22Rv1 (cell line): ENCODE measurements around the gene ABHD10.

Experiments used
- ZFX ChIP-seq: fragments of 450-650 bp; IDR thresholded peaks from 2 replicates; pipeline ENCODE4 v1.6.1; 2017; ENCODE audit warnings: antibody characterized with exemption, borderline replicate concordance
- TF ChIP-seq, protein P1 (sequence below): fragments of 450-650 bp; IDR thresholded peaks from 2 replicates; pipeline ENCODE4 v1.5.1; 2017; ENCODE audit warnings: mild to moderate bottlenecking

DNA sequence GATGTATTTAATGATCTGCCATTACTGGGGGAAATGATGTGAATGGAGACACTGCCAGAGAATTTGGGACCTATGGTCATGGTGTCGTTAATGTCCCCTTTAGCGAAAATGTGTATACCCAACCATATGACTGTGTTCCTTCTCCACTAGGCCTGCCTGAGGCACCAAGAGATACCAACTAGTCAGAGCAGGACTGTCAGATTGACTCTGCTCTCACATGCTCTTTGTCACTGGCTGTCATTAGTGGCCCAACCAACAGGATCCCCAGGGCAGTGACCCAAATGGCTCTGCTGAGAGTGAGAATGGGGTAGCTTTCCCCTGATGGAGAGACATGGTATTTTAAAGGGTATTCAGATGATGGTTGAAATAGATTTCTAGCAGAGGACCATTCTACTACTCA is 22.7 kb downstream of the ABHD10 start:
- TF ChIP-seq, protein P1, sequence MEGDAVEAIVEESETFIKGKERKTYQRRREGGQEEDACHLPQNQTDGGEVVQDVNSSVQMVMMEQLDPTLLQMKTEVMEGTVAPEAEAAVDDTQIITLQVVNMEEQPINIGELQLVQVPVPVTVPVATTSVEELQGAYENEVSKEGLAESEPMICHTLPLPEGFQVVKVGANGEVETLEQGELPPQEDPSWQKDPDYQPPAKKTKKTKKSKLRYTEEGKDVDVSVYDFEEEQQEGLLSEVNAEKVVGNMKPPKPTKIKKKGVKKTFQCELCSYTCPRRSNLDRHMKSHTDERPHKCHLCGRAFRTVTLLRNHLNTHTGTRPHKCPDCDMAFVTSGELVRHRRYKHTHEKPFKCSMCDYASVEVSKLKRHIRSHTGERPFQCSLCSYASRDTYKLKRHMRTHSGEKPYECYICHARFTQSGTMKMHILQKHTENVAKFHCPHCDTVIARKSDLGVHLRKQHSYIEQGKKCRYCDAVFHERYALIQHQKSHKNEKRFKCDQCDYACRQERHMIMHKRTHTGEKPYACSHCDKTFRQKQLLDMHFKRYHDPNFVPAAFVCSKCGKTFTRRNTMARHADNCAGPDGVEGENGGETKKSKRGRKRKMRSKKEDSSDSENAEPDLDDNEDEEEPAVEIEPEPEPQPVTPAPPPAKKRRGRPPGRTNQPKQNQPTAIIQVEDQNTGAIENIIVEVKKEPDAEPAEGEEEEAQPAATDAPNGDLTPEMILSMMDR = no peak
- no peak for TF ChIP-seq ZFX
